ENCODE results near the gene SFTPB.
"Not testable (repeated sequence)": the region's sequence is repeated elsewhere in the genome, so short reads cannot be mapped to it uniquely, and the experiment has no call there.

DNA sequence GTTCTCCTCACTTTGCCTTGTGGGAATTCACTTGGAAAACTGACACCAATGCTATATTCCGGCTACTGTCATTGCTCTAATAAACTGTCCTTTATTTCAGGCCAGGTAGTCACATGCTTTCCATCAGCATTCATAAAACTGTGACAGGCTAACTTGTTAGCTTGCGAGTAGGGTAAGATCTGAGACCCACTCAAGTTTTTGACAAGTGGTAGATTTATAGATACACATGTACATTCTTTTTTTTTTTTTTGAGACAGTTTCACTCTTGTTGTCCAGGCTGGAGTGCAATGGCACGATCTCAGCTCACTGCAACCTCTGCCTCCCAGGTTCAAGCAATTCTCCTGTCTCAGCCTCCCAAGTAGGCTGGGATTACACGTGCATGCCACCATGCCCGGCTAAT lies 50.3 kb downstream of the SFTPB start:
- not testable (repeated sequence) for TF ChIP-seq NFRKB (IDR thresholded peaks at IDR 0.05); FOXM1 (IDR thresholded peaks at IDR 0.05; ENCODE audit: borderline replicate concordance); HDGF (IDR thresholded peaks at IDR 0.05; ENCODE audit: borderline replicate concordance); SUZ12 (IDR thresholded peaks at IDR 0.05); SP1 (IDR thresholded peaks at IDR 0.05)
- TF ChIP-seq, protein P1, sequence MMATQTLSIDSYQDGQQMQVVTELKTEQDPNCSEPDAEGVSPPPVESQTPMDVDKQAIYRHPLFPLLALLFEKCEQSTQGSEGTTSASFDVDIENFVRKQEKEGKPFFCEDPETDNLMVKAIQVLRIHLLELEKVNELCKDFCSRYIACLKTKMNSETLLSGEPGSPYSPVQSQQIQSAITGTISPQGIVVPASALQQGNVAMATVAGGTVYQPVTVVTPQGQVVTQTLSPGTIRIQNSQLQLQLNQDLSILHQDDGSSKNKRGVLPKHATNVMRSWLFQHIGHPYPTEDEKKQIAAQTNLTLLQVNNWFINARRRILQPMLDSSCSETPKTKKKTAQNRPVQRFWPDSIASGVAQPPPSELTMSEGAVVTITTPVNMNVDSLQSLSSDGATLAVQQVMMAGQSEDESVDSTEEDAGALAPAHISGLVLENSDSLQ (IDR thresholded peaks at IDR 0.05), result peak; percentile 53
- peak; percentile 56; the same call in 1 of the 2 replicates for TF ChIP-seq ZNF384 (IDR thresholded peaks at IDR 0.05)
